HEK293 (cell line): ENCODE data around the gene RPL13A.

Experiments
- CTCF ChIA-PET: fragments of 350-600 bp; formaldehyde crosslinking; extraction: SDS; loops from one replicate; lab custom pipeline; 2021; ENCODE audit warnings: antibody characterized with exemption; lab: Yijun Ruan, JAX
- POLR2A ChIA-PET: fragments of 300-600 bp; formaldehyde crosslinking; extraction: SDS; loops from one replicate; lab custom pipeline; 2020; ENCODE audit warnings: antibody characterized with exemption, inconsistent platforms; lab: Yijun Ruan, JAX
- H3K27ac ChIP-seq: fragments of 200-500 bp; sonication (Bioruptor generic); 2 replicates; pipeline ENCODE4 v1.5.1; 2014; ENCODE audit warnings: low read depth, low read length, control low read depth, inconsistent platforms; ENCODE audit errors: extremely low read depth
- H3K36me3 ChIP-seq, 2 experiments: fragments of 200-500 bp in 1 of 2; sonication (Bioruptor generic) in 1 of 2; 1 replicate in 1 of 2; 2 replicates in 1 of 2; pipeline ENCODE4 v1.5.1; 2014 to 2017; ENCODE audit warnings: inconsistent platforms in 2 of 2, low read length in 2 of 2; ENCODE audit not compliant: control insufficient read depth in 2 of 2, insufficient read depth in 1 of 2
- H3K4me1 ChIP-seq: fragments of 200-500 bp; sonication (Bioruptor generic); 2 replicates; pipeline ENCODE4 v1.5.1; 2014; ENCODE audit warnings: mild to moderate bottlenecking, low read length, inconsistent platforms; ENCODE audit not compliant: control insufficient read depth, insufficient read depth
- H3K4me3 ChIP-seq: 2 replicates; pipeline ENCODE4 v1.5.1; 2011; ENCODE audit warnings: low read depth, mild to moderate bottlenecking, control low read depth, low read length, moderate library complexity
- H3K9me3 ChIP-seq: fragments of 200-500 bp; sonication (Bioruptor generic); 2 replicates; pipeline ENCODE4 v1.5.1; 2014; ENCODE audit warnings: low read depth, low read length, inconsistent platforms; ENCODE audit not compliant: control insufficient read depth, insufficient read depth
- MYNN ChIP-seq: fragments of 450-650 bp; formaldehyde crosslinking; IDR thresholded peaks from 2 replicates; pipeline ENCODE4 v1.5.1; 2016; ENCODE audit warnings: missing biosample characterization, missing genetic modification characterization, borderline replicate concordance
- SP2 ChIP-seq: fragments of 450-650 bp; formaldehyde crosslinking; IDR thresholded peaks from 2 replicates; pipeline ENCODE4 v1.5.1; 2016; ENCODE audit warnings: missing biosample characterization, missing genetic modification characterization
- ZFHX2 ChIP-seq: fragments of 450-650 bp; formaldehyde crosslinking; conservative IDR thresholded peaks from 2 replicates; pipeline ENCODE4 v1.5.1; 2016; ENCODE audit warnings: missing biosample characterization, missing genetic modification characterization
- ZNF184 ChIP-seq: fragments of 450-650 bp; IDR thresholded peaks from 2 replicates; pipeline ENCODE4 v1.5.1; 2018; ENCODE audit warnings: missing biosample characterization, mild to moderate bottlenecking, missing genetic modification characterization
- ZNF335 ChIP-seq: fragments of 450-650 bp; formaldehyde crosslinking; conservative IDR thresholded peaks from 2 replicates; pipeline ENCODE4 v1.5.1; 2016; ENCODE audit warnings: missing biosample characterization, missing genetic modification characterization
- ZNF341 ChIP-seq: fragments of 450-650 bp; formaldehyde crosslinking; IDR thresholded peaks from 2 replicates; pipeline ENCODE4; 2016; ENCODE audit warnings: low read depth, missing biosample characterization, missing genetic modification characterization
- ZNF366 ChIP-seq: fragments of 450-650 bp; formaldehyde crosslinking; conservative IDR thresholded peaks from 2 replicates; pipeline ENCODE4 v1.5.1; 2016; ENCODE audit warnings: missing biosample characterization, missing genetic modification characterization
- ZNF394 ChIP-seq: fragments of 450-650 bp; formaldehyde crosslinking; IDR thresholded peaks from 2 replicates; pipeline ENCODE4 v1.5.1; 2016; ENCODE audit warnings: missing biosample characterization, missing genetic modification characterization, mild to moderate bottlenecking, moderate library complexity, borderline replicate concordance
- ZNF555 ChIP-seq: fragments of 450-650 bp; formaldehyde crosslinking; conservative IDR thresholded peaks from 2 replicates; pipeline ENCODE4 v1.5.1; 2017; ENCODE audit warnings: missing biosample characterization, mild to moderate bottlenecking, missing genetic modification characterization, inconsistent platforms
- ZNF701 ChIP-seq: fragments of 450-650 bp; formaldehyde crosslinking; IDR thresholded peaks from 2 replicates; pipeline ENCODE4 v1.5.1; 2016; ENCODE audit warnings: missing biosample characterization, missing genetic modification characterization
- TF ChIP-seq, protein P1 (sequence below): fragments of 450-650 bp; formaldehyde crosslinking; IDR thresholded peaks from 2 replicates; pipeline ENCODE4 v1.5.1; 2017; ENCODE audit warnings: missing biosample characterization, missing genetic modification characterization
- TF ChIP-seq, protein P2 (sequence below): fragments of 450-650 bp; formaldehyde crosslinking; IDR thresholded peaks from 2 replicates; pipeline ENCODE4 v1.5.1; 2016; ENCODE audit warnings: missing biosample characterization, missing genetic modification characterization
- TF ChIP-seq, protein P3 (sequence below): fragments of 450-650 bp; formaldehyde crosslinking; IDR thresholded peaks from 2 replicates; pipeline ENCODE4 v1.5.0; 2017; ENCODE audit warnings: missing biosample characterization, missing genetic modification characterization, borderline replicate concordance
- TF ChIP-seq, protein P4 (sequence below): fragments of 450-650 bp; formaldehyde crosslinking; IDR thresholded peaks from 2 replicates; pipeline ENCODE4 v1.5.1; 2016; ENCODE audit warnings: missing biosample characterization, missing genetic modification characterization
- TF ChIP-seq, protein P5 (sequence below): fragments of 450-650 bp; formaldehyde crosslinking; IDR thresholded peaks from 2 replicates; pipeline ENCODE4 v1.5.1; 2016; ENCODE audit warnings: missing biosample characterization, missing genetic modification characterization, borderline replicate concordance

Gene RPL13A

DNA sequence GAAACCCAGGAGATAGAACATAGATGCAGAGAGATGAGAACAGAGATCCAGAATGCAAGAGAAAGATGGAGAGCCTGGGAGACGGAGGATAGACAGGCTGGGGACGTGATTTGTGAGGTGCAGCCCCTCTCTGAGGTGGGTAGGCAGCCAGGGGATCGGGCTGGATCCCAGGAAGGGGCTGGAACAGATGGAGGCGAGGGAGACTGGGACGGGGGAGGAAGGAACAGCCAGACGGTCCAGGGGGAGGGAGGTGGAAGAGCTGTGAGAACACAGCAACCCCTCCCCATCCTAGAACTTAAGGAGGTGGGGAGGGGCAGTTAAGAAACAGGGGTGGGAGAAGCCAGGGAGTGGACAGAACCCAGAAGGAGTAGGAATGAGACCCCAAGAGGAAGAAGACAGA lies 49.1 kb upstream of the RPL13A start:
- ChIA-PET CTCF (no interaction called here), POLR2A (no interaction called here)
- H3K27ac ChIP-seq = no peak overlapping the region
- H3K9me3 ChIP-seq = no peaks in the 10 kb centered on the region
- TF ChIP-seq ZNF701 (tag by site-specific recombination) (no peak), ZNF366 (tag by site-specific recombination) (peak; percentile 32), ZNF184 (no peak), SP2 (tag by site-specific recombination) (peak; percentile 23; the same call in 1 of the 2 replicates), ZNF341 (peak; percentile 99)
- TF ChIP-seq, protein P1, sequence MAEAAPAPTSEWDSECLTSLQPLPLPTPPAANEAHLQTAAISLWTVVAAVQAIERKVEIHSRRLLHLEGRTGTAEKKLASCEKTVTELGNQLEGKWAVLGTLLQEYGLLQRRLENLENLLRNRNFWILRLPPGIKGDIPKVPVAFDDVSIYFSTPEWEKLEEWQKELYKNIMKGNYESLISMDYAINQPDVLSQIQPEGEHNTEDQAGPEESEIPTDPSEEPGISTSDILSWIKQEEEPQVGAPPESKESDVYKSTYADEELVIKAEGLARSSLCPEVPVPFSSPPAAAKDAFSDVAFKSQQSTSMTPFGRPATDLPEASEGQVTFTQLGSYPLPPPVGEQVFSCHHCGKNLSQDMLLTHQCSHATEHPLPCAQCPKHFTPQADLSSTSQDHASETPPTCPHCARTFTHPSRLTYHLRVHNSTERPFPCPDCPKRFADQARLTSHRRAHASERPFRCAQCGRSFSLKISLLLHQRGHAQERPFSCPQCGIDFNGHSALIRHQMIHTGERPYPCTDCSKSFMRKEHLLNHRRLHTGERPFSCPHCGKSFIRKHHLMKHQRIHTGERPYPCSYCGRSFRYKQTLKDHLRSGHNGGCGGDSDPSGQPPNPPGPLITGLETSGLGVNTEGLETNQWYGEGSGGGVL (tag by site-specific recombination) = peak; percentile 60
- TF ChIP-seq, protein P2, sequence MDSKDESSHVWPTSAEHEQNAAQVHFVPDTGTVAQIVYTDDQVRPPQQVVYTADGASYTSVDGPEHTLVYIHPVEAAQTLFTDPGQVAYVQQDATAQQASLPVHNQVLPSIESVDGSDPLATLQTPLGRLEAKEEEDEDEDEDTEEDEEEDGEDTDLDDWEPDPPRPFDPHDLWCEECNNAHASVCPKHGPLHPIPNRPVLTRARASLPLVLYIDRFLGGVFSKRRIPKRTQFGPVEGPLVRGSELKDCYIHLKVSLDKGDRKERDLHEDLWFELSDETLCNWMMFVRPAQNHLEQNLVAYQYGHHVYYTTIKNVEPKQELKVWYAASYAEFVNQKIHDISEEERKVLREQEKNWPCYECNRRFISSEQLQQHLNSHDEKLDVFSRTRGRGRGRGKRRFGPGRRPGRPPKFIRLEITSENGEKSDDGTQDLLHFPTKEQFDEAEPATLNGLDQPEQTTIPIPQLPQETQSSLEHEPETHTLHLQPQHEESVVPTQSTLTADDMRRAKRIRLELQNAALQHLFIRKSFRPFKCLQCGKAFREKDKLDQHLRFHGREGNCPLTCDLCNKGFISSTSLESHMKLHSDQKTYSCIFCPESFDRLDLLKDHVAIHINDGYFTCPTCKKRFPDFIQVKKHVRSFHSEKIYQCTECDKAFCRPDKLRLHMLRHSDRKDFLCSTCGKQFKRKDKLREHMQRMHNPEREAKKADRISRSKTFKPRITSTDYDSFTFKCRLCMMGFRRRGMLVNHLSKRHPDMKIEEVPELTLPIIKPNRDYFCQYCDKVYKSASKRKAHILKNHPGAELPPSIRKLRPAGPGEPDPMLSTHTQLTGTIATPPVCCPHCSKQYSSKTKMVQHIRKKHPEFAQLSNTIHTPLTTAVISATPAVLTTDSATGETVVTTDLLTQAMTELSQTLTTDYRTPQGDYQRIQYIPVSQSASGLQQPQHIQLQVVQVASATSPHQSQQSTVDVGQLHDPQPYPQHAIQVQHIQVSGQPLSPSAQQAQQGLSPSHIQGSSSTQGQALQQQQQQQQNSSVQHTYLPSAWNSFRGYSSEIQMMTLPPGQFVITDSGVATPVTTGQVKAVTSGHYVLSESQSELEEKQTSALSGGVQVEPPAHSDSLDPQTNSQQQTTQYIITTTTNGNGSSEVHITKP (tag by site-specific recombination) = 0 out of 2 replicates have a peak, but pooled peaks have one; percentile 15
- no peaks in the 10 kb centered on the region for H3K36me3 ChIP-seq
- H3K4me3 ChIP-seq = no peak overlapping the region
- H3K4me1 ChIP-seq = peaks cover 7% of the 10 kb centered on the region

DNA sequence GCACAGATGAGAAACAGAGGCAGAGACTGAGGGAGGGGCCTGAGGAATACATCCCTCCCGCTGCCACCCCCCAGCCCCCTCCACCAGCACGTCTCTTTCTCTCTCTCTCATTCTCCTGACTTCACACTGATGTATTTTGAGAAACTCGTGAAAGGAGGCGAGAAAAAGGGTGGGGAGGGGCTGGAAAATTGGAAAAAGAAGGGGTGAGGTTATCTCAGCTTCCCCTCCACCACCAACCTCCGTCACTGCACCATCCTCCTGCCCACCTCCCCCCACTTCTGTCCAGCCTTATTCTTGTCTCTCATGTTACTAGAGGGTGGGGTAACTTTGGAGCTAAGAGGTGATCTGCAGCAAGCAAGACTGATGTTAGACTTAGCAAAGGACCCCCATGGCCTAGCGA lies 47.6 kb upstream of the RPL13A start:
- ChIA-PET CTCF (interaction anchor here (1.2 to 2.4 kb wide), 3 partner anchors 10 to 48 kb away, joined by 4 to 15 read pairs (median 5); no protein-coding TSS in a partner anchor), POLR2A (interaction anchor here (0.7 to 1.0 kb wide), 3 partner anchors 12 to 48 kb away, joined by 3 read pairs; partner anchors contain the start of genes ALDH16A1 and PIH1D1)
- H3K9me3 ChIP-seq = no peaks in the 10 kb centered on the region
- TF ChIP-seq, protein P3, sequence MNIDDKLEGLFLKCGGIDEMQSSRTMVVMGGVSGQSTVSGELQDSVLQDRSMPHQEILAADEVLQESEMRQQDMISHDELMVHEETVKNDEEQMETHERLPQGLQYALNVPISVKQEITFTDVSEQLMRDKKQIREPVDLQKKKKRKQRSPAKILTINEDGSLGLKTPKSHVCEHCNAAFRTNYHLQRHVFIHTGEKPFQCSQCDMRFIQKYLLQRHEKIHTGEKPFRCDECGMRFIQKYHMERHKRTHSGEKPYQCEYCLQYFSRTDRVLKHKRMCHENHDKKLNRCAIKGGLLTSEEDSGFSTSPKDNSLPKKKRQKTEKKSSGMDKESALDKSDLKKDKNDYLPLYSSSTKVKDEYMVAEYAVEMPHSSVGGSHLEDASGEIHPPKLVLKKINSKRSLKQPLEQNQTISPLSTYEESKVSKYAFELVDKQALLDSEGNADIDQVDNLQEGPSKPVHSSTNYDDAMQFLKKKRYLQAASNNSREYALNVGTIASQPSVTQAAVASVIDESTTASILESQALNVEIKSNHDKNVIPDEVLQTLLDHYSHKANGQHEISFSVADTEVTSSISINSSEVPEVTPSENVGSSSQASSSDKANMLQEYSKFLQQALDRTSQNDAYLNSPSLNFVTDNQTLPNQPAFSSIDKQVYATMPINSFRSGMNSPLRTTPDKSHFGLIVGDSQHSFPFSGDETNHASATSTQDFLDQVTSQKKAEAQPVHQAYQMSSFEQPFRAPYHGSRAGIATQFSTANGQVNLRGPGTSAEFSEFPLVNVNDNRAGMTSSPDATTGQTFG (tag by site-specific recombination) = no peak
- TF ChIP-seq, protein P4, sequence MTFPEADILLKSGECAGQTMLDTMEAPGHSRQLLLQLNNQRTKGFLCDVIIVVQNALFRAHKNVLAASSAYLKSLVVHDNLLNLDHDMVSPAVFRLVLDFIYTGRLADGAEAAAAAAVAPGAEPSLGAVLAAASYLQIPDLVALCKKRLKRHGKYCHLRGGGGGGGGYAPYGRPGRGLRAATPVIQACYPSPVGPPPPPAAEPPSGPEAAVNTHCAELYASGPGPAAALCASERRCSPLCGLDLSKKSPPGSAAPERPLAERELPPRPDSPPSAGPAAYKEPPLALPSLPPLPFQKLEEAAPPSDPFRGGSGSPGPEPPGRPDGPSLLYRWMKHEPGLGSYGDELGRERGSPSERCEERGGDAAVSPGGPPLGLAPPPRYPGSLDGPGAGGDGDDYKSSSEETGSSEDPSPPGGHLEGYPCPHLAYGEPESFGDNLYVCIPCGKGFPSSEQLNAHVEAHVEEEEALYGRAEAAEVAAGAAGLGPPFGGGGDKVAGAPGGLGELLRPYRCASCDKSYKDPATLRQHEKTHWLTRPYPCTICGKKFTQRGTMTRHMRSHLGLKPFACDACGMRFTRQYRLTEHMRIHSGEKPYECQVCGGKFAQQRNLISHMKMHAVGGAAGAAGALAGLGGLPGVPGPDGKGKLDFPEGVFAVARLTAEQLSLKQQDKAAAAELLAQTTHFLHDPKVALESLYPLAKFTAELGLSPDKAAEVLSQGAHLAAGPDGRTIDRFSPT = no peak
- TF ChIP-seq, protein P5, sequence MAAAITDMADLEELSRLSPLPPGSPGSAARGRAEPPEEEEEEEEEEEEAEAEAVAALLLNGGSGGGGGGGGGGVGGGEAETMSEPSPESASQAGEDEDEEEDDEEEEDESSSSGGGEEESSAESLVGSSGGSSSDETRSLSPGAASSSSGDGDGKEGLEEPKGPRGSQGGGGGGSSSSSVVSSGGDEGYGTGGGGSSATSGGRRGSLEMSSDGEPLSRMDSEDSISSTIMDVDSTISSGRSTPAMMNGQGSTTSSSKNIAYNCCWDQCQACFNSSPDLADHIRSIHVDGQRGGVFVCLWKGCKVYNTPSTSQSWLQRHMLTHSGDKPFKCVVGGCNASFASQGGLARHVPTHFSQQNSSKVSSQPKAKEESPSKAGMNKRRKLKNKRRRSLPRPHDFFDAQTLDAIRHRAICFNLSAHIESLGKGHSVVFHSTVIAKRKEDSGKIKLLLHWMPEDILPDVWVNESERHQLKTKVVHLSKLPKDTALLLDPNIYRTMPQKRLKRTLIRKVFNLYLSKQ (tag by site-specific recombination) = no peak
- no peak for TF ChIP-seq ZNF394
- TF ChIP-seq ZNF335 (tag by site-specific recombination) = no peak
- TF ChIP-seq MYNN = no peak
- TF ChIP-seq ZNF555 (tag by site-specific recombination) = no peak
- no peak for TF ChIP-seq ZFHX2 (tag by site-specific recombination)
- no peak overlapping the region for H3K4me3 ChIP-seq
- peaks cover 7% of the 10 kb centered on the region for H3K4me1 ChIP-seq
- H3K27ac ChIP-seq = no peak overlapping the region
- H3K36me3 ChIP-seq = no peaks in the 10 kb centered on the region
